Ovary (tissue), 9 donors: ENCODE measurements around the gene SCN5A. TPM values are rescaled to one million over a fixed set of nuclear protein-coding genes. Genes with fewer than 3 reads are reported as not detected.

Source experiments
- DNase-seq, 5 donors: peaks; one replicate each; pipeline ENCODE4 v3.0.0-alpha.2; 2019 to 2020
- H3K27ac ChIP-seq, 2 donors: fragments of 200-600 bp; one replicate each; pipeline versions ENCODE4 v1.5.1 to v1.8.0; 2019 to 2022
- H3K27me3 ChIP-seq: fragments of 200-600 bp; one replicate; pipeline ENCODE4 v1.8.0; 2022
- H3K36me3 ChIP-seq: fragments of 200-600 bp; sonication (generic); one replicate; pipeline ENCODE4 v1.5.1; 2019
- H3K4me1 ChIP-seq: one replicate; pipeline ENCODE4 v1.8.1; 2013; ENCODE audit warnings: mild to moderate bottlenecking, moderate library complexity; ENCODE audit not compliant: insufficient read depth
- H3K4me3 ChIP-seq: fragments of 200-600 bp; sonication (generic); one replicate; pipeline ENCODE4 v1.5.1; 2017
- H3K9me3 ChIP-seq, 2 donors: fragments of 200-600 bp in 1 of 2; sonication (generic) in 1 of 2; one replicate each; pipeline versions ENCODE4 v1.5.1 to v1.8.1; 2013 to 2019; ENCODE audit warnings: mild to moderate bottlenecking in 1 of 2, moderate library complexity in 1 of 2
- EP300 ChIP-seq: sonication (generic); formaldehyde crosslinking; IDR thresholded peaks from one replicate; pipeline ENCODE4 v1.6.1; 2017; ENCODE audit warnings: antibody characterized with exemption
- POLR2A ChIP-seq: fragments of 450-650 bp; IDR thresholded peaks from one replicate; pipeline ENCODE4 v1.6.1; 2017; ENCODE audit warnings: antibody characterized with exemption, mild to moderate bottlenecking, moderate library complexity
- WGBS, 3 donors: extraction: QIAGEN DNeasy Blood & Tissue Kit in 1 of 3; methylation state at CpG; one replicate each; pipeline versions ENCODE4 v1.1.5 to v1.1.7; 2013 to 2017; 5-methylcytosine and 5-hydroxymethylcytosine counted together
- intact Hi-C, 4 donors: fragments of 100-400 bp; cut with DNase I; formaldehyde crosslinking; loops; one replicate each; pipeline versions ENCODE4 v1.11.0 to v1.15.1; 2022 to 2023
- polyA plus RNA-seq, 2 donors: library from polyadenylated mRNA; stranded (reverse); fragments of 200-250 nt in 1 of 2; fragments of 350-450 nt in 1 of 2; fragmentation: Illumina TruSeq in 1 of 2; extraction: RNeasy Lipid Tissue Mini Kit (QIAGEN cat#74804) in 1 of 2; gene quantifications; one replicate each; pipeline ENCODE4 v1.2.3, GENCODE V29; 2013 to 2014
- total RNA-seq, 7 donors: library from RNA; depleted of rRNA in 2 of 7; stranded (reverse); fragments of >200 nt in 2 of 7; fragmentation: NEBNext Ultra II Directional in 3 of 7; extraction: Animal tissue kit (Norgen Biotek cat#: 25700) in 3 of 7; gene quantifications; one replicate each; pipeline versions ENCODE4 v1.1.0 to v1.2.4, GENCODE V29; 2016 to 2023
- TF ChIP-seq, protein P1 (sequence below), 3 donors: fragments of 450-650 bp in 2 of 3; fragments of 200-600 bp in 1 of 3; IDR thresholded peaks; one replicate each; pipeline versions ENCODE4 v1.5.1 to v1.8.0; 2016 to 2022; ENCODE audit warnings: antibody characterized with exemption in 3 of 3, mild to moderate bottlenecking in 1 of 3
- donor health status: DM: no; HTN: no; CAD: no; lungs with moderate emphysema.
- donor health status: DM: no; HTN: no; CAD: no.
- donor health status: Bipolar disorder and iron deficiency.
- donor health status: DM: yes; HTN: yes; CAD: no.
- donor health status: DM: no; HTN: no; CAD: no.
- donor health status: DM: yes; HTN: yes; CAD: no.

Gene SCN5A
- total and polyA plus RNA-seq, 9 donors = 0.67 to 4.7 (median 2.1) TPM

GRCh38 chr3:38576526-38577370 is 72.7 kb downstream of the SCN5A start:
- no peak for DNase-seq
- Histone ChIP-seq H3K4me3 (no peak overlapping the region), H3K27me3 (no peaks in the 10 kb centered on the region), H3K36me3 (no peaks in the 10 kb centered on the region), H3K4me1 (no peaks in the 10 kb centered on the region), H3K27ac (no peak overlapping the region), H3K9me3 (no peaks in the 10 kb centered on the region)
- intact Hi-C loops = no loop called here
- WGBS, 3 donors = 74 to 77% (median 76%) methylated on average over 15 to 16 of the region's 16 CpGs
- TF ChIP-seq EP300 = no peak
- TF ChIP-seq, protein P1, sequence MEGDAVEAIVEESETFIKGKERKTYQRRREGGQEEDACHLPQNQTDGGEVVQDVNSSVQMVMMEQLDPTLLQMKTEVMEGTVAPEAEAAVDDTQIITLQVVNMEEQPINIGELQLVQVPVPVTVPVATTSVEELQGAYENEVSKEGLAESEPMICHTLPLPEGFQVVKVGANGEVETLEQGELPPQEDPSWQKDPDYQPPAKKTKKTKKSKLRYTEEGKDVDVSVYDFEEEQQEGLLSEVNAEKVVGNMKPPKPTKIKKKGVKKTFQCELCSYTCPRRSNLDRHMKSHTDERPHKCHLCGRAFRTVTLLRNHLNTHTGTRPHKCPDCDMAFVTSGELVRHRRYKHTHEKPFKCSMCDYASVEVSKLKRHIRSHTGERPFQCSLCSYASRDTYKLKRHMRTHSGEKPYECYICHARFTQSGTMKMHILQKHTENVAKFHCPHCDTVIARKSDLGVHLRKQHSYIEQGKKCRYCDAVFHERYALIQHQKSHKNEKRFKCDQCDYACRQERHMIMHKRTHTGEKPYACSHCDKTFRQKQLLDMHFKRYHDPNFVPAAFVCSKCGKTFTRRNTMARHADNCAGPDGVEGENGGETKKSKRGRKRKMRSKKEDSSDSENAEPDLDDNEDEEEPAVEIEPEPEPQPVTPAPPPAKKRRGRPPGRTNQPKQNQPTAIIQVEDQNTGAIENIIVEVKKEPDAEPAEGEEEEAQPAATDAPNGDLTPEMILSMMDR (IDR thresholded peaks at IDR 0.05) = no peak
- TF ChIP-seq POLR2A = no peak

DNA sequence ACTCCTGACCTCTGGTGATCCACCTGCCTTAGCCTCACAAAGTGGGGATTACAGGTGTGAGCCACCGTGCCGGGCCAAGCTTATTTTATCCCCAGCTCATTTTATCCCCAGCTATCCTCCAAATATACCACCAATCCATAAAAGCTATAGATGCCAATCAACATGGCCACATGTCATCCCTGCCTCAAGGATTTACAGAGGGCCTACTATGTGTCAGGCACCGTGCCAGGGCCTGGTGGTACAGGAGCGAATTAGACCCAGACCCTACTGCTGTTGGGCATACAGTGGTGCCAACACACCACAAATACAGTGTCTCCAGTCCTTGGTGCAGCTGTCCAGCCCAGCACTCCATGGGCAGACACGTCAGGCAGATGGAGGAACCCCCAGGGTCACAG is 73.4 kb downstream of the SCN5A start:
- no peak for DNase-seq
- H3K27ac ChIP-seq = no peak overlapping the region
- TF ChIP-seq, protein P1 (IDR thresholded peaks at IDR 0.05) = no peak
- TF ChIP-seq POLR2A (no peak), EP300 (no peak)
- intact Hi-C loops = no loop called here
- WGBS, 3 donors = 90 to 95% (median 94%) methylated on average over 5 of the region's 5 CpGs
- H3K27me3 ChIP-seq = no peaks in the 10 kb centered on the region
- no peak overlapping the region for H3K4me3 ChIP-seq
- H3K4me1 ChIP-seq = no peaks in the 10 kb centered on the region
- H3K9me3 ChIP-seq = no peaks in the 10 kb centered on the region
- H3K36me3 ChIP-seq = no peaks in the 10 kb centered on the region

- no peaks in the 10 kb centered on the region for H3K36me3 ChIP-seq
- H3K9me3 ChIP-seq = no peaks in the 10 kb centered on the region
- H3K4me3 ChIP-seq = no peak overlapping the region
- WGBS, 3 donors = 88 to 93% (median 93%) methylated on average over 18 of the region's 18 CpGs
- H3K4me1 ChIP-seq = no peaks in the 10 kb centered on the region
- DNase-seq = no peak
- H3K27me3 ChIP-seq = no peaks in the 10 kb centered on the region
- H3K27ac ChIP-seq = no peak overlapping the region
- TF ChIP-seq, protein P1 (IDR thresholded peaks at IDR 0.05) = no peak
- TF ChIP-seq POLR2A (no peak), EP300 (no peak)
- intact Hi-C loops = no loop called here
Measured at GRCh38 chr3:38575279-38575843, 74.1 kb downstream of the SCN5A start.

- no peaks in the 10 kb centered on the region for H3K36me3 ChIP-seq
- H3K27me3 ChIP-seq = no peaks in the 10 kb centered on the region
- intact Hi-C loops = no loop called here
- TF ChIP-seq, protein P1 (IDR thresholded peaks at IDR 0.05) = no peak
- TF ChIP-seq POLR2A = no peak
- TF ChIP-seq EP300 = no peak
- WGBS, 3 donors = 81 to 85% (median 82%) methylated on average over 6 of the region's 6 CpGs
- H3K4me1 ChIP-seq = no peaks in the 10 kb centered on the region
- H3K9me3 ChIP-seq = no peaks in the 10 kb centered on the region
- no peak for DNase-seq
- no peak overlapping the region for H3K4me3 ChIP-seq
- no peak overlapping the region for H3K27ac ChIP-seq
Measured at GRCh38 chr3:38574411-38575278, 74.8 kb downstream of the SCN5A start.
